ENCODE results near the gene CCL16.
A peak's percentile ranks its signal among the peaks of the same experiment; 100 is the strongest.
"Not testable (repeated sequence)": the region's sequence is repeated elsewhere in the genome, so short reads cannot be mapped to it uniquely, and the experiment has no call there.

CCL16 gene

GRCh38 chr17:35972945-35973332 lies 8.4 kb downstream of the CCL16 start:
- no peak for DNase-seq

GRCh38 chr17:35972535-35972934 lies 8.8 kb downstream of the CCL16 start:
- no peak for TF ChIP-seq POLR2A (IDR thresholded peaks at IDR 0.05; ENCODE audit: low read length)
- TF ChIP-seq GATA1 (IDR thresholded peaks at IDR 0.05; ENCODE audit: low read depth, low read length) = no peak
- no peak for DNase-seq

More at GRCh38 chr17:35972945-35973332, 8.4 kb downstream of the CCL16 start:
- TF ChIP-seq GATA1 (IDR thresholded peaks at IDR 0.05; ENCODE audit: low read depth, low read length) (no peak), POLR2A (IDR thresholded peaks at IDR 0.05; ENCODE audit: low read length) (no peak)

- no peak for TF ChIP-seq GATA1 (IDR thresholded peaks at IDR 0.05; ENCODE audit: low read depth, low read length)
- TF ChIP-seq POLR2A (IDR thresholded peaks at IDR 0.05; ENCODE audit: low read length) = no peak
- no peak for DNase-seq
Observed at GRCh38 chr17:35972066-35972465, 9.2 kb downstream of the CCL16 start.

- TF ChIP-seq POLR2A (IDR thresholded peaks at IDR 0.05; ENCODE audit: low read length) (no peak), GATA1 (IDR thresholded peaks at IDR 0.05; ENCODE audit: low read depth, low read length) (no peak)
- peak; percentile 71 to 86 for DNase-seq
Observed at GRCh38 chr17:35969558-35970380, 11.5 kb downstream of the CCL16 start.

GRCh38 chr17:35968520-35969054 lies 12.7 kb downstream of the CCL16 start:
- TF ChIP-seq POLR2A (IDR thresholded peaks at IDR 0.05; ENCODE audit: low read length) (no peak), GATA1 (IDR thresholded peaks at IDR 0.05; ENCODE audit: low read depth, low read length) (no peak)
- DNase-seq = no peak

GRCh38 chr17:35965272-35965671 lies 16.0 kb downstream of the CCL16 start:
- DNase-seq = no peak
- TF ChIP-seq POLR2A (IDR thresholded peaks at IDR 0.05; ENCODE audit: low read length) (no peak), GATA1 (IDR thresholded peaks at IDR 0.05; ENCODE audit: low read depth, low read length) (no peak)

- TF ChIP-seq GATA1 (IDR thresholded peaks at IDR 0.05; ENCODE audit: low read depth, low read length) (no peak), POLR2A (IDR thresholded peaks at IDR 0.05; ENCODE audit: low read length) (no peak)
- DNase-seq = no peak
Observed at GRCh38 chr17:35963663-35964062, 17.6 kb downstream of the CCL16 start.

- DNase-seq = no peak
- TF ChIP-seq GATA1 (IDR thresholded peaks at IDR 0.05; ENCODE audit: low read depth, low read length) (no peak), POLR2A (IDR thresholded peaks at IDR 0.05; ENCODE audit: low read length) (no peak)
Observed at GRCh38 chr17:35953720-35954119, 27.6 kb downstream of the CCL16 start.

- TF ChIP-seq POLR2A (IDR thresholded peaks at IDR 0.05; ENCODE audit: low read length) = no peak
- no peak for TF ChIP-seq GATA1 (IDR thresholded peaks at IDR 0.05; ENCODE audit: low read depth, low read length)
Observed at GRCh38 chr17:35949401-35949800, 31.9 kb downstream of the CCL16 start.

GRCh38 chr17:35948092-35948491 lies 33.2 kb downstream of the CCL16 start:
- no peak for DNase-seq
- no peak for TF ChIP-seq POLR2A (IDR thresholded peaks at IDR 0.05; ENCODE audit: low read length)

More at GRCh38 chr17:35949401-35949800, 31.9 kb downstream of the CCL16 start:
- DNase-seq = peak in 1 of 2 experiments; percentile 33

GRCh38 chr17:35947156-35947585 lies 34.1 kb downstream of the CCL16 start:
- peak; percentile 36 to 59 for DNase-seq
- no peak for TF ChIP-seq POLR2A (IDR thresholded peaks at IDR 0.05; ENCODE audit: low read length)
- TF ChIP-seq GATA1 (IDR thresholded peaks at IDR 0.05; ENCODE audit: low read depth, low read length) = no peak

- no peak for DNase-seq
- TF ChIP-seq POLR2A (IDR thresholded peaks at IDR 0.05; ENCODE audit: low read length) (no peak), GATA1 (IDR thresholded peaks at IDR 0.05; ENCODE audit: low read depth, low read length) (no peak)
Observed at GRCh38 chr17:35944151-35944550, 37.1 kb downstream of the CCL16 start.

GRCh38 chr17:35943537-35943936 lies 37.8 kb downstream of the CCL16 start, which contains the start of gene LYZL6:
TSS of gene LYZL6 (minus strand) at chr17:35943713. CDS start at chr17:35939356, 4,357 bp downstream.
- no peak for TF ChIP-seq GATA1 (IDR thresholded peaks at IDR 0.05; ENCODE audit: low read depth, low read length)
- no peak for TF ChIP-seq POLR2A (IDR thresholded peaks at IDR 0.05; ENCODE audit: low read length)
- DNase-seq = no peak

GRCh38 chr17:35942588-35943186 lies 38.6 kb downstream of the CCL16 start:
- TF ChIP-seq GATA1 (IDR thresholded peaks at IDR 0.05; ENCODE audit: low read depth, low read length) = no peak
- no peak for TF ChIP-seq POLR2A (IDR thresholded peaks at IDR 0.05; ENCODE audit: low read length)
- peak in 1 of 2 experiments; percentile 25 for DNase-seq

- not testable (repeated sequence) for DNase-seq
Observed at GRCh38 chr17:35938492-35938891, 42.8 kb downstream of the CCL16 start.

All from erythroblast (primary cell).